Neural cell (in vitro differentiated cells): ENCODE results near the gene SUFU.

Source experiments
- POLR2AphosphoS5 ChIP-seq: IDR thresholded peaks from 2 replicates; pipeline ENCODE4 v1.6.1; 2012
- SMC3 ChIP-seq: fragments of 450-650 bp; conservative IDR thresholded peaks from 2 replicates; pipeline ENCODE4 v1.6.1; 2014; ENCODE audit warnings: antibody characterized with exemption, mild to moderate bottlenecking, moderate library complexity; ENCODE audit not compliant: poor library complexity
- TF ChIP-seq, protein P1 (sequence below): fragments of 450-650 bp; IDR thresholded peaks from 2 replicates; pipeline ENCODE4 v1.5.1; 2014; ENCODE audit warnings: antibody characterized with exemption, mild to moderate bottlenecking, moderate library complexity; ENCODE audit not compliant: poor library complexity, severe bottlenecking

DNA sequence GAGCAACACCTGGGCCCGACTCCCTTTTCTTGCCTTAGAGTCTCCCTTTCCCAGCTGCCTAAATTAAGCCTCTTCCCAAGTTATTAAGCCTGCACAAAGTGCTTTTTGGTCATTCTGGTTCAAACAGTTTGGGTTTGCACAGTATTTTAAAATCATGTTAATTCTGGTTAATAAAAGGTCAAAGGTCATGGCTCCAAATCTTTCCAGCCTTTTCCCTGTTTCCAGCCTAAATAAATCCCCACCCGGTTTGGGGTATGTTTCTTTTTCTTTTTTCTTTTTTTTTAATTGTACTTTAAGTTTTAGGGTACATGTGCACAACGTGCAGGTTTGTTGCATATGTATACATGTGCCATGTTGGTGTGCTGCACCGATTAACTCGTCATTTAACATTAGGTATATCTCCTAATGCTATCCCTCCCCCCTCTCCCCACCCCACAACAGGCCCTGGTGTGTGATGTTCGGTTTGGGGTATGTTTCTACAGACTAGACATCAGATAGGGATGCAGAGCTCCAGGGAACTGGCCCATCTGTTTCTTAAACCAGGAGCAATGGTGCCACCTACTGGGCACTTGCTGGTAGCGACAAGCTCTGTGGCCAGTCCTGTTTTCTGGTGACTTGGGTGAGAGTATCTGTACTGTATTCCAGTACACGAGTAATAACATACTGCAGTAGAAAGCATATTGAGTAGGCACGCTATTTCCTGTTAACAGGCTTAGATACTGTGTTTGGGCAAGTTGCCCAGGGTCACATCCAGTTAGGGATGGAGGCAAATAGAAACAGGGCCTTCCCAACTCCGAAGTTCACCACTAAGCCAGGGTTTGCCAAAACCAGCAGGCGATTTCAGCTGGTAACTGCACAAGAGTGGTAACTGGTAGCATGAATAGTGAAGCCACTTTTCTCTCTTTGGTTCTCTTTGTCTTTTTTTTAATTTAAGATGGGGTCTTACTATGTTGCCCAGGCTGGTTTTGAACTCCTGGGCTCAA lies 80.0 kb downstream of the SUFU start:
- TF ChIP-seq, protein P1, sequence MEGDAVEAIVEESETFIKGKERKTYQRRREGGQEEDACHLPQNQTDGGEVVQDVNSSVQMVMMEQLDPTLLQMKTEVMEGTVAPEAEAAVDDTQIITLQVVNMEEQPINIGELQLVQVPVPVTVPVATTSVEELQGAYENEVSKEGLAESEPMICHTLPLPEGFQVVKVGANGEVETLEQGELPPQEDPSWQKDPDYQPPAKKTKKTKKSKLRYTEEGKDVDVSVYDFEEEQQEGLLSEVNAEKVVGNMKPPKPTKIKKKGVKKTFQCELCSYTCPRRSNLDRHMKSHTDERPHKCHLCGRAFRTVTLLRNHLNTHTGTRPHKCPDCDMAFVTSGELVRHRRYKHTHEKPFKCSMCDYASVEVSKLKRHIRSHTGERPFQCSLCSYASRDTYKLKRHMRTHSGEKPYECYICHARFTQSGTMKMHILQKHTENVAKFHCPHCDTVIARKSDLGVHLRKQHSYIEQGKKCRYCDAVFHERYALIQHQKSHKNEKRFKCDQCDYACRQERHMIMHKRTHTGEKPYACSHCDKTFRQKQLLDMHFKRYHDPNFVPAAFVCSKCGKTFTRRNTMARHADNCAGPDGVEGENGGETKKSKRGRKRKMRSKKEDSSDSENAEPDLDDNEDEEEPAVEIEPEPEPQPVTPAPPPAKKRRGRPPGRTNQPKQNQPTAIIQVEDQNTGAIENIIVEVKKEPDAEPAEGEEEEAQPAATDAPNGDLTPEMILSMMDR = peak; percentile 88
- TF ChIP-seq SMC3 = peak; percentile 81
- TF ChIP-seq POLR2AphosphoS5 = no peak
